Measurements from ENCODE around the gene TEX29.

The TEX29 gene

GRCh38 chr13:111339366-111340143 is 19.1 kb downstream of the TEX29 start:
- no peak for DNase-seq (ENCODE audit: low read depth in 2 of 2)

- no peak for DNase-seq (ENCODE audit: low read depth in 2 of 2)
Measured at GRCh38 chr13:111341886-111342285, 21.4 kb downstream of the TEX29 start.

- DNase-seq (ENCODE audit: low read depth in 2 of 2), result no peak
Measured at GRCh38 chr13:111342721-111343120, 22.3 kb downstream of the TEX29 start.

GRCh38 chr13:111343186-111343805 is 22.9 kb downstream of the TEX29 start:
- no peak for DNase-seq (ENCODE audit: low read depth in 2 of 2)

- no peak for DNase-seq (ENCODE audit: low read depth in 2 of 2)
Measured at GRCh38 chr13:111344471-111345191, 24.2 kb downstream of the TEX29 start.

- DNase-seq (ENCODE audit: low read depth in 2 of 2), result no peak
Measured at GRCh38 chr13:111345682-111346081, 25.2 kb downstream of the TEX29 start.

GRCh38 chr13:111346101-111346680 is 25.7 kb downstream of the TEX29 start:
- DNase-seq (ENCODE audit: low read depth in 2 of 2), result no peak

- no peak for DNase-seq (ENCODE audit: low read depth in 2 of 2)
Measured at GRCh38 chr13:111347438-111347837, 27.0 kb downstream of the TEX29 start.

GRCh38 chr13:111353508-111353907 is 33.1 kb downstream of the TEX29 start:
- DNase-seq (ENCODE audit: low read depth in 2 of 2), result no peak

- DNase-seq (ENCODE audit: low read depth in 2 of 2), result no peak
Measured at GRCh38 chr13:111354789-111355188, 34.3 kb downstream of the TEX29 start.

GRCh38 chr13:111356795-111357194 is 36.4 kb downstream of the TEX29 start:
- no peak for DNase-seq (ENCODE audit: low read depth in 2 of 2)

- DNase-seq (ENCODE audit: low read depth in 2 of 2), result no peak
Measured at GRCh38 chr13:111359237-111359915, 38.9 kb downstream of the TEX29 start.

GRCh38 chr13:111359930-111360329 is 39.5 kb downstream of the TEX29 start:
- DNase-seq (ENCODE audit: low read depth in 2 of 2), result no peak

GRCh38 chr13:111360452-111360851 is 40.0 kb downstream of the TEX29 start:
- DNase-seq (ENCODE audit: low read depth in 2 of 2), result no peak

- no peak for DNase-seq (ENCODE audit: low read depth in 2 of 2)
Measured at GRCh38 chr13:111361046-111361872, 40.8 kb downstream of the TEX29 start.

GRCh38 chr13:111361873-111362648 is 41.6 kb downstream of the TEX29 start:
- no peak for DNase-seq (ENCODE audit: low read depth in 2 of 2)

- no peak for DNase-seq (ENCODE audit: low read depth in 2 of 2)
Measured at GRCh38 chr13:111363121-111363520, 42.7 kb downstream of the TEX29 start.

- no peak for DNase-seq (ENCODE audit: low read depth in 2 of 2)
Measured at GRCh38 chr13:111363591-111363990, 43.1 kb downstream of the TEX29 start.

GRCh38 chr13:111365149-111366005 is 44.9 kb downstream of the TEX29 start:
- DNase-seq (ENCODE audit: low read depth in 2 of 2), result no peak
